Left renal pelvis (tissue), 4 donors: Measurements from ENCODE around the gene LEP. TPM values are rescaled to one million over a fixed set of nuclear protein-coding genes. Genes with fewer than 3 reads are reported as not detected.

Experiments used
- polyA plus RNA-seq, 4 donors: library from polyadenylated mRNA; unstranded; fragments of 120-200 nt; gene quantifications; one replicate each; pipeline ENCODE4 v1.2.1, GENCODE V29; 2013; ENCODE audit not compliant: insufficient read length in 4 of 4

Gene LEP
- polyA plus RNA-seq, 4 donors, result 0.16 to 0.50 (median 0.36) TPM; not detected in 1

Other genes starting within 250 kb of the LEP start
- gene LRRC4, start 209.8 kb upstream of the LEP start, polyA plus RNA-seq, result 1 to 10 TPM; 5.2 to 8.5 (median 7.4) TPM
- gene RBM28, start 102.6 kb downstream of the LEP start, polyA plus RNA-seq, result 10 to 100 TPM; 37.9 to 53.3 (median 47.7) TPM
- gene PRRT4, start 120.4 kb downstream of the LEP start, polyA plus RNA-seq, result 1 to 10 TPM in 2 of 4 donors, under 1 TPM in 2; 0.65 to 3.4 (median 1.1) TPM
- gene IMPDH1, start 168.7 kb downstream of the LEP start, polyA plus RNA-seq, result 10 to 100 TPM; 11.8 to 30.9 (median 25.8) TPM
- gene HILPDA, start 214.6 kb downstream of the LEP start, polyA plus RNA-seq, result 10 to 100 TPM; 14.6 to 21.6 (median 17.9) TPM
- gene METTL2B, start 235.5 kb downstream of the LEP start, polyA plus RNA-seq, result 10 to 100 TPM; 23.4 to 31.7 (median 28.4) TPM